Coronary artery (tissue), 2 donors: ENCODE data around the gene TTLL8.

Source experiments
- DNase-seq: peaks from one replicate; pipeline ENCODE4 v3.0.0-alpha.2; 2017; ENCODE audit warnings: low spot score
- H3K27ac ChIP-seq, 2 donors: fragments of 200-600 bp; sonication (generic); one replicate each; pipeline ENCODE4 v1.5.1; 2016 to 2019
- H3K4me3 ChIP-seq: fragments of 200-600 bp; sonication (generic); 2 replicates; pipeline ENCODE4 v1.5.1; 2016; ENCODE audit warnings: mild to moderate bottlenecking, moderate library complexity
- CTCF ChIP-seq: fragments of 200-600 bp; sonication (generic); IDR thresholded peaks from one replicate; pipeline ENCODE4 v1.5.1; 2019; ENCODE audit warnings: antibody characterized with exemption

The TTLL8 gene

DNA sequence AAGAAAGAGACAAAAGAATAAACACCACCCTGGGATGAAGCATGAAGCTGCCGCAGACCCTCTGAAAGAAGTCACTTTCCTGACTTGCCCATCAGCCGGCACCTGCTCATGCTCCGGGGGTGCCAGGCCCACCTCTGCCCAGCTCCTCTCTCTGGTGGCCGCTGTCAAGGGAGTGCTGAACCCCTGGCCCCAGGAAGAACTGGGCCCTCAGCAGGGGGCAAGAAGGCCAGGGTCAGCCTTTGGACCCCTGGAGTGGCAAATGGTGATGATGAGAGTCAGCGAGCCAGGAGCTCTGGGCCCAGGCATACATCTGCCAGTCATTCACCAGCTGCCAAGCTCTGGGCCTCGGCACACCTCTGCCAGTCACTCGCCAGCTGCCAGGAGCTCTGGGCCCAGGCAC, 17.4 kb downstream of the TTLL8 start:
- Histone ChIP-seq H3K4me3 (no peak overlapping the region), H3K27ac (no peak overlapping the region)
- no peak for TF ChIP-seq CTCF
- peak; percentile 60 for DNase-seq

DNA sequence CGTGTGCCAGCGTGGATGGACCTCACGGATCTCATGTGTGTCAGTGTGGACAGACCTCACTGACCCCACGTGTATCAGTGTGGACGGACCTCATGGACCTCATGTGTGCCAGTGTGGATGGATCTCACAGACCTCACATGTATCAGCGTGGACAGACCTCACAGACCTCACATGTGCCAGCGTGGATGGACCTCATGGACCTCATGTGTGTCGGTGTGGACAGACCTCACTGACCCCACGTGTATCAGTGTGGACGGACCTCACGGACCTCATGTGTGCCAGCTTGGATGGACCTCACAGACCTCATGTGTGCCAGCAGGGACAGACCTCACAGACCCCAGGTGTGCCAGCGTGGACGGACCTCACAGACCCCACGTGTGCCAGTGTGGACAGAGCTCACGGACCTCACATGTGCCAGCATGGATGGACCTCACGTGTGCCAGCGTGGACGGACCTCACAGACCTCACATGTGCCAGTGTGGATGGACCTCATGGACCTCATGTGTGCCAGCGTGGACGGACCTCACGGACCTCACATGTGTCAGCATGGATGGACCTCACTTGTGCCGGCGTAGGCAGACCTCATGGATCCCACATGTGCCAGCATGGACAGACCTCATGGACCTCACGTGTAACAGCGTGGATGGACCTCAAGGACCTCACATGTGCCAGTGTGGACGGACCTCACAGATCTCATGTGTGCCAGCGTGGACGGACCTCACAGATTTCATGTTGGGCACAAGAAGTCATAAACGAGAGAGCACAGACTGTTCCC, 18.2 kb downstream of the TTLL8 start:
- DNase-seq: peak; percentile 57
- Histone ChIP-seq H3K4me3 (no peak overlapping the region), H3K27ac (no peak overlapping the region)
- no peak for TF ChIP-seq CTCF

GRCh38 chr22:50035976-50036724, 21.9 kb downstream of the TTLL8 start:
- no peak overlapping the region for H3K27ac ChIP-seq
- no peak overlapping the region for H3K4me3 ChIP-seq
- TF ChIP-seq CTCF: no peak
- DNase-seq: no peak

DNA sequence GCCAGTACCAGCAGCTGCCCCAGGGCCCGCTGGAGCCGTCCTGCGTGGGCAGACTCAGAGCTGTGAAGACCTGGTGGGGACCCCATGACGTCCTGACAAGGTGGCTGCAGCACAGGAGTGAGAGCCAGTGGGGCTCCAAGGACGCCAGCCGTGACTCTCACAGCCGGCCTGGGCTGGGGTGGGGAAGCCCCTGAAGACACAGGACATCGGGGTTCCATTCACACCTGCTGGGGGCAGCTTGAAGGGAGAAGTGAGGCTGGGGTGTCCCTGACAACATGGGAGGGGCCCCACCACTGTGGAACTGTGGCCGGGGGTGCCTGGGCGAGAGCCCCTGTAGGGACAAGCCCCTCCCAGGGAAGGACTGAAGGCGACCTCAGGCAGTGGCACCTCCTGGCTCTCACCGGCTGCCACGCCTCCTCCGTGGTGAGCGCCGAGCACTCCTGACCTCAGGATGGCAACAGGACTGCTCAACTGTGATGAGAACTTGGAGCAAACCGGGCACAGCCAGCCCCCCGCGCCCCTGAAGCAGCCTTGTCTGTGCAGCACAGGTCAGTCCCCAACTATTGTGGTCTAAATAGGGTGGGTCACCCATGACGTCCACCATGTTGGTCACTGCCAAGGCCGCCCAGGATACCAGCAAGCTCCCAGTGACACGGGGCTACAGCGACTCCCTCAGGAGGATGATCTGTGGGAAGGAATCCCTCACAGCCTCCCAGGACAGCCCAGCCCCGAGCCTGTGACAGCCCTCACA, 22.8 kb downstream of the TTLL8 start:
- TF ChIP-seq CTCF: no peak
- Histone ChIP-seq H3K27ac (no peak overlapping the region), H3K4me3 (no peak overlapping the region)
- no peak for DNase-seq

DNA sequence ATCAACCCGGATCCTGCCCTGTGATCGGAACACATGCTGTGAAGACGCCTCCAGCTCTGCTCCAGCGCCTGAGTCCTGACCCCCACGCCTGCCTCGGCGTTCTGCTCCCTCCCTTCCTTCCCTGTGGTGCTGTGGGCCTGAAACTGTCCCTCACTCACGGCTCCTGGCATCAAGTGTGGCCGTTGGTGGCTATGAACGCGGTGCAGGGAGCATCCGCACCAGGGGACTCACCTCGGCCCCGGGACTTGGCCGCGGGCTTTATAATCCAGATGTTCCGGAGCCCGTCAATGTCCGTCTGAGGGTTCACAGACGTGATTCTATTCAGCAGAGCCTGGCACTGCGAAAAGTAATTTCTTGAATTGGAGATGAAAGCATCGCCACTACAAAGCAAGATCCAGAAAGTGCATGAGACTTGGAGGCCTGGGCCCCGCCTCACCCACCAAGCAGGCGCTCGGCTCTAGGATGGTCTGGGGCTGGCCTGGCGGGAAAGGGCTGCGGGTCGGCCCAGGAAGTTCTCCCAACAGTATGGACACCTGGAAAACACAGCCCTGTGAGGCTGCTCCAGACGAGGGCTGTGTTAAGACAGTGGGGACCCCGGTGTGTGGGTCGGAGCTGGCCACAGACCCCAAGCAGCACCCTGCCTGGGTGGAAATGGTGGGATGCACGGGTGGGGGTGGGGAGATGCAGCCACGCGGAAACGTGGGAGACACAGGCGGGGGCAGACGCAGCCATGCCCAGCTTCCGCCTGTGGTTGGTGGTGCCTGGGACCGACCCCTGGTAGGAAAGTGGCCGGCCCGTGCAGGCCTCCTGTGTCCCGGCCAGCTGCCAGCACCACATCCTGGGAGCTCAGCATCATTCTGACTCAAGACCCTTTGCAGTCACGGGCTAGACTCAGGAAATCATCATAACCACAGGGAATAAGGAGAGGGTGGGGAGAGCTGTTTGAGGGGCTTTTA, 23.7 kb downstream of the TTLL8 start:
- no peak for TF ChIP-seq CTCF

DNA sequence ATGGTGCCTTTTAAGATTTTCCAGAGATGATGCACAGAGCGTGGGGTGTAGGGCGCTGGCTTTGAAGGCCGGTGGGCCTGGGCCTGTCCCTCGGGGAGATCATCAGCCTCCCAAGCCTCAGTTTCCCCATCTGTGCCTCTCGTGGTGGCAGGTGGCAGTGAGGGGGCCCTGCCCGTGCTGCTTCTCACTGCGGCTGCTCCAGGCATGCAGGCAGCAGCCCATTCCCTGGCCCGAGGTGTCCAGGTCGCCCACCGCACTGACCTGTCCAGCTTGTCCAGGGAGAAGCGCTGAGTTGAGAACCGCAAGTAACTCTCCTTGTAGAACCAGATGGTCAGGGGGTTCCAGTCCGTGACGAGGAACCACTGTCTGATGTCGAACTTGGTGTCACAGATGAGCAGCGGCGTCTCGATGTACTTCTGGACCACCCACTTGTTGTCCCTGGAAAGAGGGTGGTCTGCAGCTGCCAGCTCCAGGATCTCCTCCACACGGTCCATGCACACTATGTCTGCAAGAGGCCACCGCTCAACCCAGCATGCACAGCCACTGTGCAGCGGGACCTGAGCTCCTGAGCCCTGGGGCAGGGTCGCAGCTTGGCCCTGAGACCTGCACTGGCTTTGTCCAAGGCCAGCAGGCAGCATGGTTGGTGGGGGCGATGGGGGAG, 25.0 kb downstream of the TTLL8 start:
- TF ChIP-seq CTCF: no peak
- H3K27ac ChIP-seq: no peak overlapping the region
- DNase-seq: no peak
- H3K4me3 ChIP-seq: no peak overlapping the region

More for the DNA sequence above, 23.7 kb downstream of the TTLL8 start:
- no peak overlapping the region for H3K27ac ChIP-seq
- no peak for DNase-seq
- no peak overlapping the region for H3K4me3 ChIP-seq
